ENCODE results near the gene C6orf89. TPM values are rescaled to one million over a fixed set of nuclear protein-coding genes. Genes with fewer than 3 reads are reported as not detected.

Gene C6orf89
- total and polyA plus RNA-seq, 2 donors (not counting 1 experiment from before 2014, with no cell fraction given), result 47.1 to 66.7 TPM

DNA sequence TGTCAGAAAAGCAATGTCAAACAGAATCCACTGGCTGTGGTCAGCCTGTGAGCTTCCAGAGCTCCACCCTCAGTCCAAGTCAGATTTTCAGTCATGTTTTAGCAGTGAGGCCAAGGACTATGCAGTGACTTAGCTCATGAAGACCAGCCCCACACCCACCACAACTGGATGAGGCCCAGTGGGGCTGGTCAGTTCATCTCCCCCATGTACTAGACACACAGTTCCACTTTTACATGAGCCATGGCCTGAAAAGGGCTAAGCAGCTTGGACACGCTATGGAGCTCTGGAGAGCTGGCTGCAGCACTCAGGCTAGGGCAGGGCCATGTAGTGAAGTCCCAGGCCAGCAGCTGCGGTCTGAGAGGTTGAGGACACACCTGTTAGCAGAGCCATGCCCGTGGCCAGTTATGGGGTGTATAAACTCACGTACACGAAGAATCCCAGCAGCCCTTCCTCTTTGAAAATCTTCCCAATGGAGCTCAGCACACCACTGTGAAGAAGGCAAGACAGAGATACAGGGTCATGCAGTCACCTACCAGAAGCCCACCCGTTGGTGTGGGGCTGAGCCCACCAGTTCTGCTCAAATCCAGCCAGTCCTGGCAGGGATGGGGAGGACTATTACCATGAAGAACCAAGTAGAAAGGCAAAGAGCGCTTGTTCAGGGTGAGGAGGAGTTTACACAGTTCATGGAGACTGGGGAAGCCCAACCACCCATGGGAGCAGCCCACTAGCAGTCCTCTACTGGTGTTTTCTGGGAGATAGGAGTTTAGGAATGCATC, 89.7 kb downstream of the C6orf89 start:
- no peak for TF ChIP-seq EZH2 (IDR thresholded peaks at IDR 0.05; ENCODE audit: low read length, missing control alignments)
- TF ChIP-seq, protein P1, sequence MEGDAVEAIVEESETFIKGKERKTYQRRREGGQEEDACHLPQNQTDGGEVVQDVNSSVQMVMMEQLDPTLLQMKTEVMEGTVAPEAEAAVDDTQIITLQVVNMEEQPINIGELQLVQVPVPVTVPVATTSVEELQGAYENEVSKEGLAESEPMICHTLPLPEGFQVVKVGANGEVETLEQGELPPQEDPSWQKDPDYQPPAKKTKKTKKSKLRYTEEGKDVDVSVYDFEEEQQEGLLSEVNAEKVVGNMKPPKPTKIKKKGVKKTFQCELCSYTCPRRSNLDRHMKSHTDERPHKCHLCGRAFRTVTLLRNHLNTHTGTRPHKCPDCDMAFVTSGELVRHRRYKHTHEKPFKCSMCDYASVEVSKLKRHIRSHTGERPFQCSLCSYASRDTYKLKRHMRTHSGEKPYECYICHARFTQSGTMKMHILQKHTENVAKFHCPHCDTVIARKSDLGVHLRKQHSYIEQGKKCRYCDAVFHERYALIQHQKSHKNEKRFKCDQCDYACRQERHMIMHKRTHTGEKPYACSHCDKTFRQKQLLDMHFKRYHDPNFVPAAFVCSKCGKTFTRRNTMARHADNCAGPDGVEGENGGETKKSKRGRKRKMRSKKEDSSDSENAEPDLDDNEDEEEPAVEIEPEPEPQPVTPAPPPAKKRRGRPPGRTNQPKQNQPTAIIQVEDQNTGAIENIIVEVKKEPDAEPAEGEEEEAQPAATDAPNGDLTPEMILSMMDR (conservative IDR thresholded peaks at IDR 0.05 in 1 of 2, IDR thresholded peaks at IDR 0.05 in 1 of 2; ENCODE audit: low read depth in 1 of 2, low read length in 2 of 2), result no peak
- no peak overlapping the region for H3K9ac ChIP-seq (ENCODE audit: insufficient read depth, low read length)
- peaks cover 26% of the 10 kb centered on the region for H3K79me2 ChIP-seq (ENCODE audit: control insufficient read depth, insufficient read depth, low read length)

DNA sequence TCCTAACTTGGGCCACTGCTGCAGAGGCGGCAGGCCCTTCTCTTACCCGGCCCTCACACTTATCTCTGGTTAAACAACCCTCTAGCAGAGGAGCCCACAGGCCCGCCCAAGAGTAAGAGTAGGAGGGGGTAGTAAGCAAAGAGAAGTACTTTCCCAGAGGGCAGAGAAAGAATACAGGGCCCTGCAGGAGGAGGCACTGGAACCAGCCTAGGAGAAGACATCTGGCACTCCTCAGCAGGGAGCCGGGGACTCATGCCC, 90.2 kb downstream of the C6orf89 start:
- Histone ChIP-seq H4K20me1 (ENCODE audit: control insufficient read depth, extremely low read depth, insufficient read depth, low read length) (no peaks in the 10 kb centered on the region), H3K4me2 (ENCODE audit: extremely low read depth, insufficient read depth, low read length) (no peak overlapping the region), H3K4me1 (ENCODE audit: control insufficient read depth, extremely low read depth, insufficient read depth, low read length) (no peaks in the 10 kb centered on the region), H2AFZ (ENCODE audit: low read length) (no peak overlapping the region), H3K4me3 (replicated peaks in 1 of 4; ENCODE audit: control extremely low read depth in 1 of 4, insufficient read depth in 1 of 4, low read depth in 3 of 4, low read length in 4 of 4) (no peak overlapping the region), H3K27me3 (ENCODE audit: control insufficient read depth, insufficient read depth, low read length) (no peaks in the 10 kb centered on the region), H3K79me2 (ENCODE audit: control insufficient read depth, insufficient read depth, low read length) (peaks cover 31% of the 10 kb centered on the region), H3K9me3 (ENCODE audit: control insufficient read depth, insufficient read depth, low read depth, low read length) (no peaks in the 10 kb centered on the region), H3K27ac (ENCODE audit: insufficient read depth, low read length) (no peak overlapping the region), H3K36me3 (ENCODE audit: control insufficient read depth, insufficient read depth, low read length) (peaks cover 44% of the 10 kb centered on the region), H3K9ac (ENCODE audit: insufficient read depth, low read length) (no peak overlapping the region)
- TF ChIP-seq, protein P1 (conservative IDR thresholded peaks at IDR 0.05 in 1 of 2, IDR thresholded peaks at IDR 0.05 in 1 of 2; ENCODE audit: low read depth in 1 of 2, low read length in 2 of 2), result no peak
- TF ChIP-seq EZH2 (IDR thresholded peaks at IDR 0.05; ENCODE audit: low read length, missing control alignments), result no peak
- no peak for DNase-seq (ENCODE audit: low read depth in 2 of 2)

More for the DNA sequence above, 89.7 kb downstream of the C6orf89 start:
- no peaks in the 10 kb centered on the region for H4K20me1 ChIP-seq (ENCODE audit: control insufficient read depth, extremely low read depth, insufficient read depth, low read length)
- no peak overlapping the region for H3K27ac ChIP-seq (ENCODE audit: insufficient read depth, low read length)
- no peaks in the 10 kb centered on the region for H3K4me1 ChIP-seq (ENCODE audit: control insufficient read depth, extremely low read depth, insufficient read depth, low read length)
- no peak overlapping the region for H2AFZ ChIP-seq (ENCODE audit: low read length)
- H3K27me3 ChIP-seq (ENCODE audit: control insufficient read depth, insufficient read depth, low read length), result no peaks in the 10 kb centered on the region
- no peaks in the 10 kb centered on the region for H3K9me3 ChIP-seq (ENCODE audit: control insufficient read depth, insufficient read depth, low read depth, low read length)
- no peak for DNase-seq (ENCODE audit: low read depth in 2 of 2)
- peaks cover 48% of the 10 kb centered on the region for H3K36me3 ChIP-seq (ENCODE audit: control insufficient read depth, insufficient read depth, low read length)
- H3K4me2 ChIP-seq (ENCODE audit: extremely low read depth, insufficient read depth, low read length), result no peak overlapping the region
- no peak overlapping the region for H3K4me3 ChIP-seq (replicated peaks in 1 of 4; ENCODE audit: control extremely low read depth in 1 of 4, insufficient read depth in 1 of 4, low read depth in 3 of 4, low read length in 4 of 4)

DNA sequence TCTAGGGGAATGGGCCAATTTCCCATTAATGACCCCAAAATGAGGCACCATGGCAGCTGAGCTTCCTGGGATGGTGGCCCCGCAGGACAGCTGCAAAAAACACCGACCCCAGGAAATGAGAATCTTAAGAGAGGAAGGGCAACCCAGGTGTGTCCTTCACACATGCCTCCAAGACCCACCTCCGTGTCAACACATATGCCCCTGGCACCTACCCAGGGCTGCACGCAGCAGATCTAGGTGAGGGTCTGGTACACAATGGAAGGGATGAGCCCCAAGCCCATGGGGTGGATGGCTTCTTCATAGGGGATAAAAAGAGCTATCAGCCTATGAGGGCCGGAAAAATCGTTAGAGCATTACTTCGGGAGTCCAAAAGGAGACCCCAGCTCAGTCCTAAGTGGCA, 90.8 kb downstream of the C6orf89 start:
- Histone ChIP-seq H3K79me2 (ENCODE audit: control insufficient read depth, insufficient read depth, low read length) (peaks cover 37% of the 10 kb centered on the region), H3K4me3 (replicated peaks in 1 of 4; ENCODE audit: control extremely low read depth in 1 of 4, insufficient read depth in 1 of 4, low read depth in 3 of 4, low read length in 4 of 4) (no peak overlapping the region), H3K4me1 (ENCODE audit: control insufficient read depth, extremely low read depth, insufficient read depth, low read length) (no peaks in the 10 kb centered on the region), H2AFZ (ENCODE audit: low read length) (no peak overlapping the region), H3K27ac (ENCODE audit: insufficient read depth, low read length) (no peak overlapping the region), H3K36me3 (ENCODE audit: control insufficient read depth, insufficient read depth, low read length) (peaks cover 43% of the 10 kb centered on the region), H4K20me1 (ENCODE audit: control insufficient read depth, extremely low read depth, insufficient read depth, low read length) (no peaks in the 10 kb centered on the region), H3K27me3 (ENCODE audit: control insufficient read depth, insufficient read depth, low read length) (no peaks in the 10 kb centered on the region), H3K9me3 (ENCODE audit: control insufficient read depth, insufficient read depth, low read depth, low read length) (no peaks in the 10 kb centered on the region), H3K4me2 (ENCODE audit: extremely low read depth, insufficient read depth, low read length) (no peak overlapping the region), H3K9ac (ENCODE audit: insufficient read depth, low read length) (no peak overlapping the region)
- DNase-seq (ENCODE audit: low read depth in 2 of 2), result no peak
- TF ChIP-seq EZH2 (IDR thresholded peaks at IDR 0.05; ENCODE audit: low read length, missing control alignments), result no peak
- TF ChIP-seq, protein P1 (conservative IDR thresholded peaks at IDR 0.05 in 1 of 2, IDR thresholded peaks at IDR 0.05 in 1 of 2; ENCODE audit: low read depth in 1 of 2, low read length in 2 of 2), result no peak

All from fibroblast of lung (primary cell).